HepG2 (cell line): ENCODE measurements around the gene UPK1A. TPM values are rescaled to one million over a fixed set of nuclear protein-coding genes. Genes with fewer than 3 reads are reported as not detected.

Experiments used
- CEBPB ChIP-seq: IDR thresholded peaks from 2 replicates; pipeline ENCODE4 v1.6.1; 2011; ENCODE audit warnings: low read depth, low read length, improper control_type of control experiment, borderline replicate concordance
- CREM ChIP-seq, 2 experiments: sonication (generic) in 1 of 2; formaldehyde crosslinking in 1 of 2; IDR thresholded peaks; 2 replicates each; pipeline versions ENCODE4 v1.4.0 to v1.6.1; 2016 to 2020; ENCODE audit warnings: antibody characterized with exemption in 1 of 2, mild to moderate bottlenecking in 1 of 2, missing genetic modification reagents in 1 of 2
- HDAC6 ChIP-seq: fragments of 200-600 bp; sonication (generic); IDR thresholded peaks from 2 replicates; pipeline ENCODE4 v1.7.0; 2017; ENCODE audit warnings: mild to moderate bottlenecking, antibody characterized with exemption, low read length, low read depth
- MTF1 ChIP-seq: sonication (generic); formaldehyde crosslinking; IDR thresholded peaks from 2 replicates; pipeline ENCODE4 v1.5.0; 2020; ENCODE audit warnings: missing genetic modification reagents
- ZNF232 ChIP-seq: sonication (generic); formaldehyde crosslinking; IDR thresholded peaks from 2 replicates; pipeline ENCODE4 v1.4.0; 2020; ENCODE audit warnings: missing genetic modification reagents, borderline replicate concordance
- ZNF703 ChIP-seq: sonication (generic); formaldehyde crosslinking; IDR thresholded peaks from 2 replicates; pipeline ENCODE4 v1.5.1; 2020; ENCODE audit warnings: missing genetic modification reagents, mild to moderate bottlenecking, moderate library complexity, borderline replicate concordance
- ZNF709 ChIP-seq: sonication (generic); formaldehyde crosslinking; IDR thresholded peaks from 2 replicates; pipeline ENCODE4 v1.5.0; 2020; ENCODE audit warnings: mild to moderate bottlenecking, missing genetic modification reagents
- ZNF724P ChIP-seq: sonication (generic); formaldehyde crosslinking; IDR thresholded peaks from 2 replicates; pipeline ENCODE4 v1.8.0; 2022; ENCODE audit warnings: missing genetic modification reagents, borderline replicate concordance
- ZNF768 ChIP-seq: sonication (generic); formaldehyde crosslinking; IDR thresholded peaks from 2 replicates; pipeline ENCODE4 v1.4.0; 2020; ENCODE audit warnings: missing genetic modification reagents
- ZNF782 ChIP-seq: sonication (generic); formaldehyde crosslinking; IDR thresholded peaks from 2 replicates; pipeline ENCODE4 v1.4.0; 2020; ENCODE audit warnings: missing genetic modification reagents, mild to moderate bottlenecking, borderline replicate concordance
- ZSCAN31 ChIP-seq: sonication (generic); formaldehyde crosslinking; IDR thresholded peaks from 2 replicates; pipeline ENCODE4 v1.5.0; 2020; ENCODE audit warnings: low read depth, mild to moderate bottlenecking, missing genetic modification reagents
- polyA plus RNA-seq, 8 experiments: library from polyadenylated mRNA; depleted of rRNA in 3 of 8; stranded (reverse) in 7 of 8; unstranded in 1 of 8; fragments of >200 nt; fragmentation: Illumina TruSeq in 4 of 8; extraction: Trizol in 4 of 8; gene quantifications; 2 replicates each; pipeline versions ENCODE4 v1.2.1 to v1.2.3, GENCODE V29; 2011 to 2016; ENCODE audit warnings: low read depth in 4 of 8, missing spikeins in 1 of 8, mixed read lengths in 1 of 8; ENCODE audit not compliant: insufficient read depth in 1 of 8
- total RNA-seq, 5 experiments: library from RNA; depleted of rRNA; stranded (reverse); fragments of >200 nt; fragmentation: Illumina TruSeq; extraction: Trizol; gene quantifications; 2 replicates each; pipeline ENCODE4 v1.2.3, GENCODE V29; 2016; ENCODE audit warnings: low read depth in 1 of 5
- TF ChIP-seq, protein P1 (sequence below): sonication (generic); formaldehyde crosslinking; IDR thresholded peaks from 2 replicates; pipeline ENCODE4 v1.8.0; 2022; ENCODE audit warnings: mild to moderate bottlenecking, missing genetic modification reagents, borderline replicate concordance
- TF ChIP-seq, protein P2 (sequence below): sonication (generic); formaldehyde crosslinking; IDR thresholded peaks from 2 replicates; pipeline ENCODE4 v1.4.0; 2020; ENCODE audit warnings: mild to moderate bottlenecking, missing genetic modification reagents
- TF ChIP-seq, protein P3 (sequence below): sonication (generic); formaldehyde crosslinking; IDR thresholded peaks from 2 replicates; pipeline ENCODE4 v1.4.0; 2020; ENCODE audit warnings: missing genetic modification reagents
- TF ChIP-seq, protein P4 (sequence below): sonication (generic); formaldehyde crosslinking; IDR thresholded peaks from 2 replicates; pipeline ENCODE4 v1.4.0; 2020; ENCODE audit warnings: mild to moderate bottlenecking, missing genetic modification reagents
- TF ChIP-seq, protein P5 (sequence below): sonication (generic); formaldehyde crosslinking; IDR thresholded peaks from 2 replicates; pipeline ENCODE4 v1.5.1; 2020; ENCODE audit warnings: mild to moderate bottlenecking, missing genetic modification reagents, borderline replicate concordance

UPK1A gene
- total and polyA plus RNA-seq, 2 of the 13 experiments (the other 11 are each of a cell fraction or from before 2014, with no cell fraction given), result 2.9 TPM; not detected in 1

DNA sequence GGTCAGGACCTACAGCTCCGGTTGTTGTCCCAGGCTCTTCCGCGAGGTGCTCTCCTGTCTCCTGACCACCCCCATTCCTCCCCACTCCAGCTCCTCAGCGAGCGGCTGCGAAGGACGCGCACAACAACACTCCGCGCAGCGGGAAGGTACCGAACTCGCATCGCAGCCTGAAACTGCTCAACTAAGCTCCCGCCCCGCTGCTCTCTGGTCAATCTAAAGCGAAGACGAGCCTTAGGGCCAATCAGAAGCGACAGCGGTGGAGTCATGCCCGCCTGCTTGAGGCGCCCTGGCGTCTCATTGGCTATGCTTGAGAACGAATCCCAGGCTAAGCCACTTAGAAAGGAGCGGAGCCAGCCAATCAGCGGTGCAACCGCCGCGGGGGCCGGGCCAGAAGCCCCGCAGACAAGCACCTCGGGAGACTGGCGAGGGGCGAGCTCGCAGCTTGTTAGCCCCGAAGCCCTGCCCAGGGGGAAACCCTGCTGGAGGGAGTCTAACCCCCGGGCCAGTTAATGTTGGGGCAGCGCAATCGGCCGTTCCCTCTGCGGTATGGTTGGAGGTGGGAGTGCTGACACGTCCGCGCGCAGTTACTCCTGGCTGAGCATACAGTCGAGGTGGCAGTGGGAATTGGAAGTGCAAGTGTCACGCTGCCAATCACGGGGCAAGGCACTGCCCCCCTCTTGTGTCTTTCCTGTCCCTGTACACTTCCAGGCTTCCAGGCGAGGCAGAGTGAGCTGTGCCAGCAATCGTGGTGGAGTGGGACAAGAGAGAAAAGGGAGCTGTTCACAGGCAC lies 36.1 kb downstream of the UPK1A start (continued):
- TF ChIP-seq, protein P1, sequence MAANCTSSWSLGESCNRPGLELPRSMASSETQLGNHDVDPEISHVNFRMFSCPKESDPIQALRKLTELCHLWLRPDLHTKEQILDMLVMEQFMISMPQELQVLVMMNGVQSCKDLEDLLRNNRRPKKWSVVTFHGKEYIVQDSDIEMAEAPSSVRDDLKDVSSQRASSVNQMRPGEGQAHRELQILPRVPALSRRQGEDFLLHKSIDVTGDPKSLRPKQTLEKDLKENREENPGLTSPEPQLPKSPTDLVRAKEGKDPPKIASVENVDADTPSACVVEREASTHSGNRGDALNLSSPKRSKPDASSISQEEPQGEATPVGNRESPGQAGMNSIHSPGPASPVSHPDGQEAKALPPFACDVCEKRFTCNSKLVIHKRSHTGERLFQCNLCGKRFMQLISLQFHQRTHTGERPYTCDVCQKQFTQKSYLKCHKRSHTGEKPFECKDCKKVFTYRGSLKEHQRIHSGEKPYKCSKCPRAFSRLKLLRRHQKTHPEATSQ (CRISPR knock-in tag), result no peak
- TF ChIP-seq MTF1 (CRISPR knock-in tag), result no peak
- peak; percentile 52; the same call in 1 of the 2 replicates for TF ChIP-seq ZNF724P (CRISPR knock-in tag)
- no peak for TF ChIP-seq ZSCAN31
- TF ChIP-seq, protein P2, sequence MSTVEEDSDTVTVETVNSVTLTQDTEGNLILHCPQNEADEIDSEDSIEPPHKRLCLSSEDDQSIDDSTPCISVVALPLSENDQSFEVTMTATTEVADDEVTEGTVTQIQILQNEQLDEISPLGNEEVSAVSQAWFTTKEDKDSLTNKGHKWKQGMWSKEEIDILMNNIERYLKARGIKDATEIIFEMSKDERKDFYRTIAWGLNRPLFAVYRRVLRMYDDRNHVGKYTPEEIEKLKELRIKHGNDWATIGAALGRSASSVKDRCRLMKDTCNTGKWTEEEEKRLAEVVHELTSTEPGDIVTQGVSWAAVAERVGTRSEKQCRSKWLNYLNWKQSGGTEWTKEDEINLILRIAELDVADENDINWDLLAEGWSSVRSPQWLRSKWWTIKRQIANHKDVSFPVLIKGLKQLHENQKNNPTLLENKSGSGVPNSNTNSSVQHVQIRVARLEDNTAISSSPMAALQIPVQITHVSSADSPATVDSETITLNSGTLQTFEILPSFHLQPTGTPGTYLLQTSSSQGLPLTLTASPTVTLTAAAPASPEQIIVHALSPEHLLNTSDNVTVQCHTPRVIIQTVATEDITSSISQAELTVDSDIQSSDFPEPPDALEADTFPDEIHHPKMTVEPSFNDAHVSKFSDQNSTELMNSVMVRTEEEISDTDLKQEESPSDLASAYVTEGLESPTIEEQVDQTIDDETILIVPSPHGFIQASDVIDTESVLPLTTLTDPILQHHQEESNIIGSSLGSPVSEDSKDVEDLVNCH, result no peak
- no peak for TF ChIP-seq ZNF768 (CRISPR knock-in tag)
- TF ChIP-seq, protein P3, sequence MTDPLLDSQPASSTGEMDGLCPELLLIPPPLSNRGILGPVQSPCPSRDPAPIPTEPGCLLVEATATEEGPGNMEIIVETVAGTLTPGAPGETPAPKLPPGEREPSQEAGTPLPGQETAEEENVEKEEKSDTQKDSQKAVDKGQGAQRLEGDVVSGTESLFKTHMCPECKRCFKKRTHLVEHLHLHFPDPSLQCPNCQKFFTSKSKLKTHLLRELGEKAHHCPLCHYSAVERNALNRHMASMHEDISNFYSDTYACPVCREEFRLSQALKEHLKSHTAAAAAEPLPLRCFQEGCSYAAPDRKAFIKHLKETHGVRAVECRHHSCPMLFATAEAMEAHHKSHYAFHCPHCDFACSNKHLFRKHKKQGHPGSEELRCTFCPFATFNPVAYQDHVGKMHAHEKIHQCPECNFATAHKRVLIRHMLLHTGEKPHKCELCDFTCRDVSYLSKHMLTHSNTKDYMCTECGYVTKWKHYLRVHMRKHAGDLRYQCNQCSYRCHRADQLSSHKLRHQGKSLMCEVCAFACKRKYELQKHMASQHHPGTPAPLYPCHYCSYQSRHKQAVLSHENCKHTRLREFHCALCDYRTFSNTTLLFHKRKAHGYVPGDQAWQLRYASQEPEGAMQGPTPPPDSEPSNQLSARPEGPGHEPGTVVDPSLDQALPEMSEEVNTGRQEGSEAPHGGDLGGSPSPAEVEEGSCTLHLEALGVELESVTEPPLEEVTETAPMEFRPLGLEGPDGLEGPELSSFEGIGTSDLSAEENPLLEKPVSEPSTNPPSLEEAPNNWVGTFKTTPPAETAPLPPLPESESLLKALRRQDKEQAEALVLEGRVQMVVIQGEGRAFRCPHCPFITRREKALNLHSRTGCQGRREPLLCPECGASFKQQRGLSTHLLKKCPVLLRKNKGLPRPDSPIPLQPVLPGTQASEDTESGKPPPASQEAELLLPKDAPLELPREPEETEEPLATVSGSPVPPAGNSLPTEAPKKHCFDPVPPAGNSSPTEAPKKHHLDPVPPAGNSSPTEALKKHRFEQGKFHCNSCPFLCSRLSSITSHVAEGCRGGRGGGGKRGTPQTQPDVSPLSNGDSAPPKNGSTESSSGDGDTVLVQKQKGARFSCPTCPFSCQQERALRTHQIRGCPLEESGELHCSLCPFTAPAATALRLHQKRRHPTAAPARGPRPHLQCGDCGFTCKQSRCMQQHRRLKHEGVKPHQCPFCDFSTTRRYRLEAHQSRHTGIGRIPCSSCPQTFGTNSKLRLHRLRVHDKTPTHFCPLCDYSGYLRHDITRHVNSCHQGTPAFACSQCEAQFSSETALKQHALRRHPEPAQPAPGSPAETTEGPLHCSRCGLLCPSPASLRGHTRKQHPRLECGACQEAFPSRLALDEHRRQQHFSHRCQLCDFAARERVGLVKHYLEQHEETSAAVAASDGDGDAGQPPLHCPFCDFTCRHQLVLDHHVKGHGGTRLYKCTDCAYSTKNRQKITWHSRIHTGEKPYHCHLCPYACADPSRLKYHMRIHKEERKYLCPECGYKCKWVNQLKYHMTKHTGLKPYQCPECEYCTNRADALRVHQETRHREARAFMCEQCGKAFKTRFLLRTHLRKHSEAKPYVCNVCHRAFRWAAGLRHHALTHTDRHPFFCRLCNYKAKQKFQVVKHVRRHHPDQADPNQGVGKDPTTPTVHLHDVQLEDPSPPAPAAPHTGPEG (CRISPR knock-in tag), result no peak; the same call in 1 of the 2 replicates
- TF ChIP-seq ZNF232 (CRISPR knock-in tag), result no peak
- TF ChIP-seq, protein P4, sequence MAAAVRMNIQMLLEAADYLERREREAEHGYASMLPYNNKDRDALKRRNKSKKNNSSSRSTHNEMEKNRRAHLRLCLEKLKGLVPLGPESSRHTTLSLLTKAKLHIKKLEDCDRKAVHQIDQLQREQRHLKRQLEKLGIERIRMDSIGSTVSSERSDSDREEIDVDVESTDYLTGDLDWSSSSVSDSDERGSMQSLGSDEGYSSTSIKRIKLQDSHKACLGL (CRISPR knock-in tag), result peak; percentile 42; the same call in 1 of the 2 replicates
- TF ChIP-seq CEBPB, result no peak
- TF ChIP-seq ZNF703, result no peak
- TF ChIP-seq CREM (IDR thresholded peaks at IDR 0.05), result peak; percentile 60; the same call in 1 of the 2 replicates
- TF ChIP-seq CREM (CRISPR knock-in tag; IDR thresholded peaks at IDR 0.05), result no peak
- TF ChIP-seq, protein P5, sequence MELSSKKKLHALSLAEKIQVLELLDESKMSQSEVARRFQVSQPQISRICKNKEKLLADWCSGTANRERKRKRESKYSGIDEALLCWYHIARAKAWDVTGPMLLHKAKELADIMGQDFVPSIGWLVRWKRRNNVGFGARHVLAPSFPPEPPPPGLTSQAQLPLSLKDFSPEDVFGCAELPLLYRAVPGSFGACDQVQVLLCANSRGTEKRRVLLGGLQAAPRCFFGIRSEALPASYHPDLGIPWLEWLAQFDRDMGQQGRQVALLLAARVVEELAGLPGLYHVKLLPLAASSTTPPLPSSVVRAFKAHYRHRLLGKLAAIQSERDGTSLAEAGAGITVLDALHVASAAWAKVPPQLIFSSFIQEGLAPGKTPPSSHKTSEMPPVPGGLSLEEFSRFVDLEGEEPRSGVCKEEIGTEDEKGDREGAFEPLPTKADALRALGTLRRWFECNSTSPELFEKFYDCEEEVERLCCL (CRISPR knock-in tag), result no peak
- no peak for TF ChIP-seq ZNF782 (CRISPR knock-in tag)
- TF ChIP-seq ZNF709 (CRISPR knock-in tag), result no peak
- no peak for TF ChIP-seq HDAC6
